ENCODE results near the gene LRRC74B.
"Not testable (repeated sequence)": the region's sequence is repeated elsewhere in the genome, so short reads cannot be mapped to it uniquely, and the experiment has no call there.

LRRC74B gene

DNA sequence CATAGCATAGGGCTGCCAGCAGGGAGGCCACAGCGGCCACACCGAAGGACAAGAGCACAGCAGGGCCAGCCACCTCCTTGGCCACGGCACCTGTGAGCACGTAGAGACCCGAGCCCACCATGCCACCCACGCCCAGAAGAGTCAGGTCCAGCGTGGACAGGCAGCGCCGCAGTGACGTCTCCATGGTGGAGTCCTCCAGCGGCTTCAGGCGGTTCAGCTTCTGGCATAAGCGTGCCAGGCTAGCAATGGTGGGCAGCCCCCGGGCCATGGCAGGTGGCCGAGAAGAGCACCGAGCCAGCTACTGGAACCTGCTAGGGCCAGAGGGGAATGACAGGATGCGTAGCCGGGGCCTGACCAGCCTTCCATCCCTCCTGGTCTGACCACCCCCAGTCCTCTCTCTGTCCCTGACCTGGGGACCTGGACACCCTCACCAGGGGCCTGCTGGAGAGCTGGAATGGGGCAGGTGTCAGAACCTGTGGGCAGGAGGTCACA is 14.2 kb upstream of the LRRC74B start:
- no peak for DNase-seq (ENCODE audit: low read depth in 2 of 2)

DNA sequence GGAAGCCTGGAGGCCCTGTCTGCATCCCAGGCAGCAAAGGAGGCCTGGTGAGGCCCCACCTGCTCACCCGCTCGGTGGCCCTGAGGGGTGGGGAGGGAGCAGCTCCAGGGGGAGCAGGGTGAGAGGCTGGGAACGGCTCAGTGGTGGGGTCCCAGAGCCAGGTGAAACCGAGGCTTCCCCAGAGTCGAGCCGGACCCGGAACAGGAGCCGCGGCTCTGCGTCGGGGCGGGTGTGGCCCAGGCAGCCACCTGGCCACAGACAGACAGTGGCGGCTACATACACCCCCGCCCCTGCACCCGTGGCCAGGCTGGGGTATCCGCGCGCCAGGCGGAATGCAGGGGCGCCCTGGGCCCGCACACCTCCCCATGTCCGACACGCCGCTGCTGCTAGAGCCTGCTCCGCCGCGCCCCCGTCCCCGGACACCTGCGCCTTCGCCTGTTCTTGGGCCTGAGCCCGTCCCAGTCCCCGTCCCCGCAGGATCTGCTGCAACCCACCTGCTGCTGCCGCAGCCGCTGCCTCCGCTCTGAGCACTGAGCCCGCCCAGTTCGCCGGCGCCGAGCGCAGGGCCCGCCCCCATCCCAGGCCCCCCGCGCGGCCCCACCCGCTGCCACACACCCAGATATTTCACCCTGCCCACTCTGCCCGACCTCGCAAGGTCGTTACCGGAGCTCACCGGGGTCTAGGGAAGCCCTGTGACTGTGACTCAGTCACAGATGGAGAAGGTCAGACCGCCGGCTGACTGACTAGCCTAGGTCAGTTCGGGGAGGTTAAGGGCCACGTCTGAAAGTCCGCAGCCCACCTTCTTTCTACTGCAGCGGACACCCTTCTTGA is 13.5 kb upstream of the LRRC74B start, which contains the start of gene SLC7A4:
Gene SLC7A4 (minus strand): TSS at position 525 of the 831 bp plus-strand sequence. CDS start 749 bp downstream, outside the sequence.
- no peak for DNase-seq (ENCODE audit: low read depth in 2 of 2)

DNA sequence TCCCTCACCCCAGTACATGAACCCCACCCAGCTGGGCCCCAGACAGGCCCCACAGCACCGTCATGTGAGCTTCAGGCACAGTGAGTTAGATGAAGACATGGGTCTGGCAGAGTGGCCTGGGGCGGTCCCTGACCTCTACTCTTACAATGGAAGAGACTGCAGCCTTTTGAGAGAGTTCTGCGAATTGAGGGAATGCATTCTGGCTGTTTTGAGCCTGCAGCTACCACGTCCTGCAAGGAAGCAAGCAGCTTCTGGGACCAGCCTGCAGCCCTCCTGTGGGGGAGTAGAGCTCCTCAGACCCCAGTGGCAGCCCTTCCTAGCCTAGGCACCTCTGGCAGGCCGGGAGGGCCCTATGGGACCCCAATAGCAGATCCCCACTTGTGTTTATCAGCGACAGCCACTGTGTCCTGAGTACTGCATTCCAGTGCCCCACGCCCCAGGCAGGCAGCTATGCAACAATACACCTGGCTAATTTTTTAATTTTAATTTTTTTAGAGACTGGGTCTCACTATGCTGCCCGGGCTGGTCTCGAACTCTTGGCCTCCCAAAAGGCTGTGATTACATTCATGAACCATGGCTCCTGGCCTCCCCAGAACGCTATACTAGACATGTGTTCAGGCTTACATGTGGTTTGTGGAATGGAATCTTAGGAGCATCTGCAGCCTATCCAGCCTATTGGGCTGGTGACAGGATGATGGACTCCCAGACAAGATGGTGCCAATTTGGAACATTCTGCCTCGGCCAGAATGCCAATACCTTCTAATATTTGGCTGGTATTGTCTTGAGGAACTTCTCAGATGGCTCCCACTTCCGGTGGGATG is 12.7 kb upstream of the LRRC74B start:
- no peak for DNase-seq (ENCODE audit: low read depth in 2 of 2)

DNA sequence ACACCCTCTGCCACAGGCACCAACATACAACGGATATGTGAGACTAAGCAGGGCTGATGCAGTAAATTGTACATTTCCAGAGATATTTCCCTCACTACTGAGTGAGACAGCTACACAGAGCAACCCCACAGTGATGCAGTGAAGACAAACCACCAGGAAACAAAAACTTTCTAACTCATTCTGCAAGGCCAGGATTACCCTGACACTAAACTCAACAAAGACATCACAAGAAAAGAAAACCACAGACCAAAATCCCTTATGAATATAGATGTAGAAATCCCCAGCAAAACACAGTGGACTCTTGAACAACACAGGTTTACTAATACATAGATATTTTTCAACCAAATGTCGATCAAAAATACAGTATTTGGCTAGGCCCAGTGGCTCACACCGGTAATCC is 11.9 kb upstream of the LRRC74B start:
- no peak for DNase-seq (ENCODE audit: low read depth in 2 of 2)

DNA sequence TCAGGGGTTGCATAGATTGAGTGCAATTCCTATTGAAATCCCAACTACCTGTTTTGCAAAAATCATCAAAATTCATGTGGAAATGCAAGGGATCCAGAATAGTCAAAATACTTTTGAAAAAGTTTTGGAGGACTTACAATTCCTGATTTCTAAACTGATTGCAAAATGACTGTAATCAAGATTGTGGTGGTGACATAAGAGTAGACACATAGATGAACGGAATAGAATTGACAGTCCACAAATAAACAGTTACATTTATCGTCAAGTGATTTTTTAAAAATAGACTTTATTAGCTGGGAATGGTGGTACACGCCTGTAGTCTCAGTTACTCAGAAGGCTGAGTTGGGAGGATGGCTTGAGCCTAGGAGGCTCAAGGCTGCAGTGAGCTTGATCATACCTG is 10.8 kb upstream of the LRRC74B start:
- DNase-seq (ENCODE audit: low read depth in 2 of 2): no peak

DNA sequence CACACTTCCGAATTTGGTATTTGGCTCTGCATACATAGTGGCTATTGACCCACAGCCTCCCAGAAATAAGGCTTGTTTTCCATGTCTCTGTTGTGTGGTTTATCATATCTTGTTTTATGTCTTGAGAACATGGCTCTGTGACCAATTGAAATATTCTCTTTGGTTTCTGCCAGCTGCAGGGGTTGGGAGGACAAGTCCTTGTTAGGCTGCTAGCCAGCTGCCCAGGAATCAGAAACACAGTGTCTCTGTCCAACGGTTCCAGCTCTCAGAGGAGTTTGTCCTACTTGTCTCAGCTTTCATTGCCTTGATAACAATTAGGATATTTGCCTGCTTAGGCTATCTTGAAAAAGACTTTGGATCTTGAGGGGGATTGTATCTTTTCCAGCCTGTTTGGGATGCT is 7.3 kb upstream of the LRRC74B start:
- DNase-seq (ENCODE audit: low read depth in 2 of 2): no peak

DNA sequence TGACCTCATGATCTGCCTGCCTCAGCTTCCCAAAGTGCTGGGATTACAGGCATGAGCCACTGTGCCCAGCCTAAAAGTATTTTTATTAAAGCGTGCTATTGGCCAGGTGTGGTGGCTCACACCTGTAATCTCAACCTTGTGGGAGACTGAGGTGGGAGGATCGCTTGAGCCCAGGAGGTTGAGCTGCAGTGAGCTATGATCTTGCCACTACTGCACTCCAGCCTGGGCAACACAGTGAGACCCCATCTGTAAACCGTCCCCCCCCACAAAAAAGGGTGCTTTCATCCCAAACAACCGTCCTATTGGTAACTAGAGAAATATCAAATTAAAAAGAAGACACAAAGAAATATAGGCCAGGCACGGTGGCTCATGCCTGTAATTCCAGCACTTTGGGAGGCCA is 6.6 kb upstream of the LRRC74B start:
- DNase-seq (ENCODE audit: low read depth in 2 of 2): not testable (repeated sequence)

DNA sequence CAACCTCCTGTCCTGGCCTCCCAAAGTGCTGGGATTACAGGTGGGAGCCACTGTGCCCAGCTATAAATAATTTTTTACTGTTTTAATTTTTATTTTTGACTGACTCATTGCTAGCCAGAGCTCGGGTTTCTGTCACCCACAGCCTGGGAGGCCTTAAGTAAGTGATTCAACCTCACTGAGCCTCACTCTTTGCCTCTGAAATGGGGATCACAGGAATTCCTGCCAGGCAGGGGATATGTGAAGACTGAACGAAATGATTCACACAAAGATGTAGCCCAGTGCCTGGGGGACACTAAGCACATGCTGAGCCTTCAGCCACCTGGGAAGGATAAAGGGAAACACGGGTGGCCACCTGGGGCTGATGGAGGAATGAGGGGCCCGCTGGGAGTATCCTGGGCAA is 3.8 kb upstream of the LRRC74B start:
- no peak for DNase-seq (ENCODE audit: low read depth in 2 of 2)

DNA sequence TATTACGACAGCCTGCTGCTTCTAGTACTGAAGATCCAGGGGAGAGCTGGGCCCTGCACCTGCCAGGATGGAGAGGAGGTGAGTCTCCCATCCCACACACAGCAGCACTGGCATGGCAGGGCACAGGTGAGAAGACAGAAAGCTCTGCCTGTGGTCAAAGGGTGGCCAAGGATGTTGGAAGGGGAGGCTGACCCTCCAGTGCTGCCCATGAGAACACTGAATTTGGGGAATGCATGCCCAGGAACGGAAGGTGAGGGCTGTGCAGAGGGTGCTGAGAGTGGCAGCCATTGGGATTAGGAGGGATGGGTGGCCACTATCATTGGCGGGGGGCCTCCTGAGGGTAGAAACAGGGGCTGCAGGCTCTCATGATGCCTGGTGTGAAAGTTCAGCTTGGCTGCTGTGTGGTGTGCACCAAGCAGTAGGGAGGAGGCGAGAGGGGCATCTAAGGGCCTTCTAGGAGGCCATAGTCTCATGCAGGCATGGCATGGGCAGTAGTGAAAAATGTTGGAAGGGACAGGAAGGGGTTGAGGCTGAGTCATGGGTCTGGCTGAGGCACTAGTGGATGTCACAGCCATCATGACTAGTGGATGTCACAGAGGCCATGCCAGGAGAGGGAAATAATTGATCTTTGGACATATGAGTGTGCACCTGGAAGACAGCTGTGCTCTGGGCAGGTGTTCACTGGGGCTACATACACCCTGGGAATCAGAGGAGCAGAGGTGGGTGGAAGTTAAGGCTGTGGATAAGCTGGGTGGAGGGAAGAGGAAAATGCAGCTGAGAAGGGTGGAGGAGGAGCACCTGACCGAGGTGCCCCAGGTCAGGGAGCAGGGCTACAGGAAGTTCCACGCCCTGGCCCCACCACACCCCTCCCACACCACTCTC is 2.5 kb upstream of the LRRC74B start:
- no peak for DNase-seq (ENCODE audit: low read depth in 2 of 2)

DNA sequence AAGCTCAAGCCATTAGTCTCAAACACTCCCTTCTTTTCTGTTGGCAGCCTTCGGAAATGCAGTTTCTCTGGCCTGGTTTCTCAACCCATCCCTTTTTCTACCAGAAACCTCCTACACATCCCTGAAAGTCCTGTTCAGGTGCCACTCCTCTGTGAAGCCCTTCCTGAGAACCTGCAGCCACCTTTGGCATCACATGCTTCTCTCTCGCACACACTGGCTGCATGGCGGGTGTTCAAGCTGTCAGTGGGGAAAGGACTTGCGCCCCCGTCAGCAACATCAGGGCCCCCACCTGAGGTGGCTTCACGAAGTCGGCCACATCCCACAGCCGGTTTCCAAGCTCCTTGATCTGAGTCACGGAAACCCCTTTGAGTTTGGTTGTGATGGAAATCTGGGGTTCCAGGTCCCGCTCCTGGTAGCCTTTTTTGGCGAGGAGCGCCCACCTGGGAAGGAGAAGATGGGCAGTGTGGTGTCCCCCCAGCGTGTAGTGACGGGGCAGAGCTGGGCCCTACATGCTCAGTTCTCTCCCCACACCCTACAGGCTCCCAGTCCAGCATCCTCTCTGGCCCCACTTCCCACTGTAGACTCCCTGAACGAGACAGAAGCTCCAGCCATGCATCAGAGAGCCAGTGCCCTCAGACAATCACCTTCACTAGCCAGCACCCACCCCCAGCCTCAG is 1.7 kb upstream of the LRRC74B start:
- DNase-seq (ENCODE audit: low read depth in 2 of 2): no peak

DNA sequence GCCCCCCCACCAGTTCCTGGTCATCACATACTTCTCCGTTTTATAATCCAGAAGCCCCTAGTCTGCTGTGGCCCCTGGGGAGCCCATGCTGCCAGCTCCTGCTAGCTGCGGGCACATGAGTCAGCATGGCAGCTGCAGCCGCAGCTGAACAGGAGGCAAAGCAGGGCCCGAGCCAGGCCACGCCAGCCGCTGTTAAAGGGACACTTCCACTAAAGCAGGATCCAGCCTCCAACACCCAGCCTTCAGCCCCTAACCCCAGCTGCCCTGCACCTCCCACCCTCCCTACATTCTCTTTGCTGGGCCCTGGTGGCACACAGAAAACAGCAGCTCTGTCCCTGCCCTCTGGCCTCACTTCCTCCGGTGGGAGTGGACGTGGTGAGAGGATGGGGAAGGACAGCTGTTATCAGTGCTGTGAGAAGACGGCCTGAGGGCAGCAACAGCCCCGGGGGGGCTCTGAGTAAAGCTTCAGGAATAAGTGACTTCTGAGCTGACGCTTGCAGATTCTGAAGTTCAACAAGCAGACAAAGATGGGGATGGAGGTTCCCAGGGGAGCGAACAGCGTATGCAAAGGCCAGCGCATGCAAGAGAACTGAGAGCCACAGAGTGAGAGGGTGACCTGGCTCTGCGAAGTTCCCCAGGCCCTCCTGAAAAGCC is 688 bp upstream of the LRRC74B start:
- no peak for DNase-seq (ENCODE audit: low read depth in 2 of 2)

DNA sequence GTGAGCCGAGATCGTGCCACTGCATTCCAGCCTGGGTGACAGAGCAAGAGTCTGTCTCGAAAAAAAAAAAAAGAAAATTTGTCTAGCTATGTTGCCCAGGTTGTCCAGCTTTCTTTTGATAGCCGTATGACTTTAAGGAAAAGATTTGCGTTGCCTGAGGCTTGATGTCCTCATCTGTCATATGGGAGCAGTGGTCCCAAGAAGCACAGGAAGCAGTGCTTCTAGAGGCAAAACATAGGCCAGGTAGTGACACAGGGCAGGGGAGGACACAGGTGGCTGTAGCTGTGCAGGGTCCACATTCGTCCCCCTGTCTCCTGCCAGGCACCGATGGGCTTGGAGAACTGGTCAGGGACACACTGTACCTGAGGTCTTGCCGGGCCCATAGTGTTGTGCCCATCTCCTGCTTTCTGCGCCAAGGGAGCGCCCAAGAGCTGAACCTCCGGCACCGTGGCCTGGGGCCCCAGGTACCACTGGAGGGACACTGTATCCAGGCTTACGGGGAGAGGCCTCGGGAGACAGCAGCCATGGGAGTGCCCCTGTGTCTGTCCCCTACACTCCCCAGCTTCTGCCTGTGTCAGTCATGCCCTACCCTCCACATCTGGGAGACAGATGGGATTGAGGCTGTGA is 1.4 kb downstream of the LRRC74B start:
- DNase-seq (ENCODE audit: low read depth in 2 of 2): no peak

DNA sequence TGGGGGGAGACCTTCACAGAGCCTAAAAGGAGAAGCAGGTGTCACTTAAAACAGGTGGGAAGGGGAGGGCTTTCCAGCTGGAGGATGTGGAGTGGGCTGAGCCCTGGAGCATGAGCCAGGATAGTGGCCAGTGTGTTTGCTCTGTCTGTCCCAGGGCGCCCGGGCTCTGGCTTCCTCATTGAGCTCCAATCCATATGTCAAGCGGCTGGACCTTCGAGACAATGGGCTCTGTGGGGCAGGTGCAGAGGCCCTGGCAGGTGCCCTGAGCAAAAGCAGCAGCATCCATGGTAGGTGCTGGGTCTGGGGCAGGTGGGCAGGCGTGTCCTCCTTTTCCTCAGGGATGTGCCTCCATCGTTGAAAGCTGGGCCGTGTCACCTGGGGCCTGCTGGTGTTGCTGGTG is 2.0 kb downstream of the LRRC74B start:
- DNase-seq (ENCODE audit: low read depth in 2 of 2): no peak

DNA sequence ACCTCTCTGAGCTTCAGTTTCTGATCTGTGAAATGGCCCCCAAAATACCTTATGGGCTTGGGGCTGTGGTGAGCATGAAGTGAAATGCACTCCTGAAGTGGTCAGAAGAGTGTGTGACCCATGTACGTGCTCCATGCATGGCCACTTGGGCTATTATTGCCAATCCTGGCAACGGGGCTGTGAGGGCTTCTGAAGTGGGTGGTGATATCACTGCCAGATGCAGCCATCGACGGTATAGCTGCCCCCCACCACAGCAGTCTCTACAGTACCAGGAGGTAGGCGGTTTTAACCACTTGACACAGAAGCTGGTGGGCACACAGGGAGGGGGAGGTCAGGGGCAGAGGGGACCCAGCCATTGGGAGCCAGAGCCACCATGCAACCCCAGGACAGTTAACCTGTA is 2.7 kb downstream of the LRRC74B start:
- not testable (repeated sequence) for DNase-seq (ENCODE audit: low read depth in 2 of 2)

DNA sequence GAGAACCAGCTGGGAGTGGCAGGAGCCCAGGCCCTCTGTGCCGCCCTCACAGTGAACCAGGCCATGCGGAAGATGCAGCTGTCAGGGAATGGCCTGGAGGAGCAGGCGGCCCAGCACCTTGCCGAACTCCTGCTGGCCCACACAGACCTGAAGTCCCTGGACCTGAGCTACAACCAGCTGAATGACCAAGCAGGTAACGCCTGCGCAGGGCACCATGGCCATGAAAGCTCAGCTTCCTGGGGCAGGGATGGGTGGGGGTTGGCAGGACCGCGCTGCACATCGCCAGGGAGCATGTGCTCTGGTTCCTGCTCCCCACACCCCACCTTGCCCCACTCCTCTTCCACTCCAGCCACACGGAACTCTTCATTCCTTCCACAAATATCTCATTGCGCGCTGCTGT is 3.2 kb downstream of the LRRC74B start:
- not testable (repeated sequence) for DNase-seq (ENCODE audit: low read depth in 2 of 2)

DNA sequence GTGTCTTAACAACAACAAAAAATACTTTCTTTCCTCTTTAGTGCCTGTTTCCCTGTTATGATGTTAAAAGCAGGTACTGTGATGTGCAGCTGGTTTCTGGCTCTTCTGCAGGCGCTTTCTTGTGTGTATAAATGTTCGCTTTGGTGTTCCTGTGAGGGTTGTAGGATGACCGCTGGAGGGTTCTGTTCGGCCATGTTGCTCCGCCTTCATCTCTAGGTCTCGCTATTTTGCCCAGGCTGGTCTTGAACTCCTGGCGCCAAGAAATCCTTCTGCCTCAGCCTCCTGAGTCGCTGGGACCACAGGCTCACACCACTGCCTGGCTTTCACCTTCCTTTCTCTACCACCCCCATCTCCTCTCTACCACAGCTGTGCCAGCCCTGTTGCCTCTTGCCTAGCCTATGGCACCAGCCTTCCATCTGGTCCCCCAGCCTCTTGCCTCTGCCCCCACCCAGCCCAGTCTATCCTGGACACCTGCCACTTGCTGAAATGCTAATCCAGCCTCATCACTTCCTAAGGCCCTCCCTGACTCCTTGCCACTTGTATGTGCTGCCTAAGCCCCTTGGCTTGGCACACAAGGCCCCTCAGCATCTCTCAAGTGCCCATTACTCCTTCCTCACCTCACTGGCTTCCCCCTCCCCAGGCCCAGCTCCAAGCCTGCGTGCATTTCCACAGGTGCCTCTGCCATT is 5.5 kb downstream of the LRRC74B start:
- DNase-seq (ENCODE audit: low read depth in 2 of 2): no peak

DNA sequence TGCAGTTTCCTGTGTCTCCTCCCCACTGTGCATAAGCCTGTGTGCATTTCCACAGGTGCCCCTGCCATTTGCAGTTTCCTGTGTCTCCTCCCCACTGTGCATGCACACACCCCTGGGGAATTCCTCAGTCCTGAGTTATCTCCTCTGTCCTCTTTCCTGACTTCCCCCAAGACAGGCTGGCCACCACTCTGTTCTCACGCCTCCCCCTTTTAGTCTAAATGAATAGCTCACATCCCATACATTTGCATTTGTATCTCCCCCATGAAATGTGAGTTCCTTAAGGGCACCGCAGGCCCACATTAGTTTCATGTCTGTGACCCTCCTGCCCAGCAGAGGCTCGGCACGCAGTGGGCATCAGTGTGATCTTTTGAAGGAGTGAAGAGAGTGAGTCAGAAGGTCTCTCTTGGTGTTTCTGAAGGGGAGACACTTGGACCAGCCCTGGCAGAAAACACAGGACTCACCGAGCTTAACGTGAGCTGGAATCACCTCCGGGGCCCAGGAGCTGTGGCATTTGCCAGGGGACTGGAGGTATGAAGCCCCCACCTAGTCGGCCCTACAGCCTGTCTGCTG is 6.2 kb downstream of the LRRC74B start:
- no peak for DNase-seq (ENCODE audit: low read depth in 2 of 2)

DNA sequence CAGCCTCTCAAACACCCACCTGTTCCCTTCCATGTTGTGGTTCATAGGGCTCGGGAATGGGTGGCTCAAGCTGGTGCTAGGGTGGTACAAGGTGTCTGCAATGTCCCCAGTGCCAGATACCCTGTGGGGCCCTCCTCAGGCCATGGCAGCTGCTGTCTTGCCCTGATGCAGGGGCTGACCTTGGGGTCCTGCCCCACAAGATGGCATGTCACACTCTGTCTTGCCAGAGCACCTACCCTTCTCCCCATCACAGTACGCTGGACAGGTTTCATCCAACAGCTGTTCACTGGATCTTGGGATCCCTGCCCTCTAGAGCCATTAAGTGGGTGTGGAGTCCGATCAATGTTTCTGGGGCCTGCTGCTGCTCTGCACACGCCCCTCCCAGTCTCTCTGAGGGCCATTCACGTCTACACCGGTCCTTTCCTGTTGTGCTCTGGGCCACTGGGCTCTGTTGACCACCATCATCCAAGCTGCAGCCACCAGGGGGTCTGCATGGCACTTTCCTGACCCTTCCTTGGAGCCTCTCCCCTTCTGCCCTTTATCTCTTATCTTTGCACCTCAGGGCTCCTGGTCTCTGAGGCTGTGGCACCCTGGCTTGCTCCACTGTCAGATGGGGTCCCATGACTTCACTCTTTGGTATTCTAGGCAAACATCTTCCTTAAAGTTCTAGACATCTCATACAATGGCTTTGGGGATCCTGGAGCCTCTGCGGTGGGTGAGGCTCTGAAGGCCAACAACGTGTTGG is 7.1 kb downstream of the LRRC74B start:
- no peak for DNase-seq (ENCODE audit: low read depth in 2 of 2)
